Measurements from ENCODE around the gene MRPS14.

Gene MRPS14

DNA sequence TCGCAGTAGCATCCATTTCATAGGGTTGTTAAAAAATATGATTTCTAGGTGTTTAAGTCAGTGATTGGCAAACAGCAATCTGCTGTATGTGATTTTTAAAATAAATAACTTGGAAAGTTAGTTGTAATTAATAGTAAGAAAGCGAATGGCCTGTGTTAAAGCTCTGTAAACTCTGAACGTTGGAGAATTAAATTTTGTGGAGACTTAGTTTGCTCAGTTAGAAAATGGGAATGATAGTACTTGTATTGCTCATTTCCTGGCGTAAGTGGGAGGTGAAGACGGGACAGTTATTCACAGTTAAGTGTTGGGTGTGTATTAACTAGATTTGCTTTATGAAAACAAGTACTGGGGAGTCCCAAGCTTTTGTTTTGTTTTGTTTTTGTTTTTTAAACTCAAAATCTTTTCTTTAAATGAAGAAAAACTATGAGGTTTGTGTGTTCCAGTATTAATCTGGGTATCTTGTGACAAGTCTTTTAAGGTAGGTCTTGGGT is 22.5 kb downstream of the MRPS14 start:
- TF ChIP-seq CTCF (conservative IDR thresholded peaks at IDR 0.05; ENCODE audit: low read length), result no peak
- DNase-seq (ENCODE audit: low read depth), result no peak
- peak overlapping the region; percentile 89 for H3K4me3 ChIP-seq (ENCODE audit: low read length)

GRCh38 chr1:174999936-175000696 is 23.1 kb downstream of the MRPS14 start, which contains the start of gene CACYBP:
Gene CACYBP, plus strand, starts transcription at chr1:174999947. Its CDS starts 234 bp downstream, at chr1:175000181.
- TF ChIP-seq CTCF (conservative IDR thresholded peaks at IDR 0.05; ENCODE audit: low read length), result no peak
- peak within 1 kb of the TSS; percentile 89 for H3K4me3 ChIP-seq (ENCODE audit: low read length)
- peak; percentile 28 for DNase-seq (ENCODE audit: low read depth)

DNA sequence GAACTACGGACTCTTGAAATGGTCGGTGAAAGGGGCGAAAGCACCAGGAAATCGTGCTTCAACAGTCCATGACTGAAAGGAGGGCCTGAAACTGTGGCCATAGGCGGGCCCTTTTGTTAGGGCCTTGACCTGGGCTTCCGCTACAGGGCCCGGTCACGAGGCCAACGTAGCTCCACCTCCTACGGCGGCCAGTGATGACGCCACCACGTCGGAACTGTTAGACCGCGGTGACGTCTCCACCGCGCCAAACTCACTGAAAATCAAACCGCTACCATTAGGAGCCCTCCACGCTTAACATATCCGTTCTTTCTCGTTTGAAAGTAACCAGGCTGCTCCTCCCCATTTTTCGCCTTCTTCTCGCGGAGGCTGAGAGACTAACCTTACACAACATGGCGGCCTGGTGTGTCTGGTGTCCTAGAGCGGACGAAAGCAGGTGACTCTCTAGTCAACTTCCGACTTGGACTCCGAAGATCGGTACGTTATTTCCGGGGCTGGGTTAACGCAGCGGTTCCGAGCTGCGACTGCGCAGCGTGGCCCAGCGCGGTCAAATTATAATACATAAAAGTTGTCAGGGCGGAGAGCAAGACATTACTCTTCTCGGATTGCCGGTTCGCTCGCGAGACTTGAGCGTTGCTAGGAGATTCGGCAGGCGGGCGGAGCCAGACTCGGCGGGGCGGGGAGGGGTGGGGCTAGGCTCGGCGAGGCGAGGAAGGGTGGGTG is 23.8 kb downstream of the MRPS14 start:
- no peak for TF ChIP-seq CTCF (conservative IDR thresholded peaks at IDR 0.05; ENCODE audit: low read length)
- peak overlapping the region; percentile 89 for H3K4me3 ChIP-seq (ENCODE audit: low read length)
- peak; percentile 100 for DNase-seq (ENCODE audit: low read depth)

- peak overlapping the region; percentile 89 for H3K4me3 ChIP-seq (ENCODE audit: low read length)
- peak; percentile 59 for DNase-seq (ENCODE audit: low read depth)
- peak; percentile 89 for TF ChIP-seq CTCF (conservative IDR thresholded peaks at IDR 0.05; ENCODE audit: low read length)
Observed at GRCh38 chr1:174998569-174999215, 24.5 kb downstream of the MRPS14 start.

DNA sequence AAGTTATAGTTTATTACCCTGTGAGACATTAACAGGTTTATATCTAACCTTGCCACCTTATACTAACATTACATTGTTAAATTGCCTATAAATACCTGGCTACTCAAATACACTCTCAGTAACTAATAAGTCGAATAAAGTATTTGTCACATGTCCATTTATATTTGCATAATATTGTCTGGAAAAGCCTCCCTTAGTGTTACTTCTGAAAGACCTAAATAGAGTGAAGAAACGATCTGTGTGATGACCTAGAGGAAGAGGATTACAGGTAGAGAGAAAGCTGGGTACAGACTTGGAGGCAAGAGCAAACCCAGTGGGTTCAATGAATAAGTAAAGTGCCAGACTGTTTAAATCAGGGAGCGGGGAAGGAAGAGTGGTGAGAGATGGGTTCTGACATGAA is 26.2 kb downstream of the MRPS14 start:
- no peak for TF ChIP-seq CTCF (conservative IDR thresholded peaks at IDR 0.05; ENCODE audit: low read length)
- no peak overlapping the region for H3K4me3 ChIP-seq (ENCODE audit: low read length)

DNA sequence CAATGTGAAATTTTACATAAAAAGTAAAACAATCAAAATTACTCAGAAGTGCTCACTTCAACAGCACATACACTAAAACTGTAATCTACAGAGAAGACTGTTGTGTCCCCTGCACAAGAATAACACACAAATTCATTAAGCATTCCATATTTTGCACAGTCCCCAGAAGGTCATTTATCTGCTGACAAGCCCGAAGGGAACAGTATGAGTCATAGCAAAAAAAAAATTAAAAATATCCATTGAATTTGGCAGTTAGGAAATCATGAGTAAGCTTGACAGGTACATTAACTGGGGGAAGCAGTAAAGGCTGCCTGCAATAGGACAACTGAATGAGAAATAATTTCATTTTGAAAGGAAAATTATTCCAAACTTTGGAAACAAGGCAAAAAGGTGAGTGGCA is 26.7 kb downstream of the MRPS14 start:
- DNase-seq (ENCODE audit: low read depth), result peak; percentile 31
- H3K4me3 ChIP-seq (ENCODE audit: low read length), result no peak overlapping the region
- TF ChIP-seq CTCF (conservative IDR thresholded peaks at IDR 0.05; ENCODE audit: low read length), result no peak

More for the DNA sequence above, 26.2 kb downstream of the MRPS14 start:
- no peak for DNase-seq (ENCODE audit: low read depth)
